LNCAP (cell line): ENCODE data around the gene TFPT.

ENCODE experiments used
- CTCF ChIP-seq: fragments of 450-650 bp; IDR thresholded peaks from 2 replicates; pipeline ENCODE4 v1.5.1; 2017; ENCODE audit warnings: mild to moderate bottlenecking

The TFPT gene

DNA sequence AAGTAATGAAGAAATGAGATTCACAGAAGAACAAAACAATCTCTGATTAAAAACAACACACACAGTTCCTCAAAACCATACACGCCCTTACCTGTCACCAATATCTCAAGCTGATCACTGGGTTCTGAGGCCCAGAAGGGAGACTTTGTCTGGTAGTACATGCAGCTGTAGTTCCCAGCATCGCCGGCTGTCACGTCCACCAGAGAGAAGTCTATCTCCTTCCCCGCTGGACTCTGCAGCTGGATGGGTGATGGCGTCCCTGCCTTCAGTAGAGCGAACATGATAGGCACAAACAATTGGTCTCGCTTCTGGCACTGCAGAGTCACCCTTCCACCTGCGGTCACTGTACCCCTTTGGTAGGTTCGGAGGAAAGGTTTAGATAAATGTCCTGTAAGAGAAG is 41.6 kb downstream of the TFPT start:
- no peak for TF ChIP-seq CTCF

GRCh38 chr19:54069470-54069869 is 46.0 kb downstream of the TFPT start:
- no peak for TF ChIP-seq CTCF

GRCh38 chr19:54063350-54064116 is 51.9 kb downstream of the TFPT start, which contains the start of gene VSTM1:
VSTM1 (minus strand) TSS chr19:54063897; CDS start chr19:54063777, 120 bp downstream.
- TF ChIP-seq CTCF, result no peak

GRCh38 chr19:54062643-54063042 is 52.8 kb downstream of the TFPT start:
- TF ChIP-seq CTCF, result no peak
